HG03432 (cell line): ENCODE data around the gene SLC16A4.

Source experiments
- ATAC-seq: cut with Tn5 transposase; IDR thresholded peaks from one replicate; pipeline ENCODE4 v1.9.1; 2021; ENCODE audit warnings: mild to moderate bottlenecking, moderate library complexity; ENCODE audit not compliant: unreplicated experiment

SLC16A4 gene

GRCh38 chr1:110361856-110362255 lies 29.0 kb downstream of the SLC16A4 start:
- no peak for ATAC-seq

GRCh38 chr1:110360431-110360830 lies 30.4 kb downstream of the SLC16A4 start:
- no peak for ATAC-seq

GRCh38 chr1:110356379-110356778 lies 34.4 kb downstream of the SLC16A4 start:
- ATAC-seq = no peak

- ATAC-seq = no peak
Measured at GRCh38 chr1:110355321-110355720, 35.5 kb downstream of the SLC16A4 start.

- ATAC-seq = no peak
Measured at GRCh38 chr1:110350360-110350759, 40.5 kb downstream of the SLC16A4 start.

GRCh38 chr1:110348771-110349170 lies 42.1 kb downstream of the SLC16A4 start:
- ATAC-seq = no peak

GRCh38 chr1:110348050-110348449 lies 42.8 kb downstream of the SLC16A4 start:
- ATAC-seq = no peak

GRCh38 chr1:110347182-110347893 lies 43.5 kb downstream of the SLC16A4 start:
- ATAC-seq = no peak

GRCh38 chr1:110346690-110347089 lies 44.1 kb downstream of the SLC16A4 start:
- ATAC-seq = no peak

- ATAC-seq = no peak
Measured at GRCh38 chr1:110345480-110345879, 45.3 kb downstream of the SLC16A4 start.

GRCh38 chr1:110344152-110344551 lies 46.7 kb downstream of the SLC16A4 start:
- no peak for ATAC-seq

- ATAC-seq = no peak
Measured at GRCh38 chr1:110343249-110343648, 47.6 kb downstream of the SLC16A4 start.

GRCh38 chr1:110341872-110342331 lies 48.9 kb downstream of the SLC16A4 start:
- no peak for ATAC-seq

- no peak for ATAC-seq
Measured at GRCh38 chr1:110341146-110341871, 49.5 kb downstream of the SLC16A4 start.

GRCh38 chr1:110340207-110340468 lies 50.7 kb downstream of the SLC16A4 start:
- no peak for ATAC-seq

- peak; percentile 2 for ATAC-seq
Measured at GRCh38 chr1:110339407-110340206, 51.2 kb downstream of the SLC16A4 start.

- ATAC-seq = peak; percentile 71
Measured at GRCh38 chr1:110338886-110339406, 51.9 kb downstream of the SLC16A4 start, which contains the start of gene RBM15. RBM15 (plus strand) TSS chr1:110339377; CDS start chr1:110339406, 29 bp downstream.

- peak; percentile 72 for ATAC-seq
Measured at GRCh38 chr1:110338309-110338885, 52.4 kb downstream of the SLC16A4 start.

GRCh38 chr1:110337704-110338308 lies 53.0 kb downstream of the SLC16A4 start:
- ATAC-seq = no peak

GRCh38 chr1:110336300-110337039 lies 54.4 kb downstream of the SLC16A4 start:
- no peak for ATAC-seq
